Liver (tissue), 9 donors: Measurements from ENCODE around the gene BPIFA2. TPM values are rescaled to one million over a fixed set of nuclear protein-coding genes. Genes with fewer than 3 reads are reported as not detected.

Experiments used
- DNase-seq: peaks from one replicate; pipeline ENCODE4 v3.0.0-alpha.2; 2017; ENCODE audit warnings: low spot score
- H3K27ac ChIP-seq, 2 donors: one replicate each; pipeline ENCODE4 v1.7.0; 2013; ENCODE audit warnings: inconsistent platforms in 2 of 2, low read length in 2 of 2, control low read depth in 1 of 2, low read depth in 1 of 2, mild to moderate bottlenecking in 1 of 2
- H3K27me3 ChIP-seq, 4 donors: one replicate each; pipeline versions ENCODE4 v1.6.1 to v1.7.0; 2013; ENCODE audit warnings: low read length in 3 of 4, inconsistent platforms in 1 of 4, mild to moderate bottlenecking in 1 of 4, moderate library complexity in 1 of 4; ENCODE audit not compliant: control insufficient read depth in 4 of 4, insufficient read depth in 4 of 4
- H3K36me3 ChIP-seq, 4 donors: one replicate each; pipeline versions ENCODE4 v1.6.1 to v1.7.0; 2013; ENCODE audit warnings: low read length in 3 of 4, mild to moderate bottlenecking in 3 of 4, low read depth in 1 of 4, moderate library complexity in 1 of 4; ENCODE audit not compliant: control insufficient read depth in 4 of 4, insufficient read depth in 3 of 4
- H3K4me1 ChIP-seq, 4 donors: one replicate each; pipeline versions ENCODE4 v1.6.1 to v1.7.0; 2013; ENCODE audit warnings: low read length in 3 of 4, mild to moderate bottlenecking in 3 of 4, moderate library complexity in 1 of 4; ENCODE audit not compliant: control insufficient read depth in 4 of 4, insufficient read depth in 4 of 4
- H3K4me3 ChIP-seq, 3 donors: one replicate each; pipeline versions ENCODE4 v1.6.1 to v1.7.0; 2013; ENCODE audit warnings: low read length in 3 of 3, control low read depth in 1 of 3, low read depth in 1 of 3, mild to moderate bottlenecking in 1 of 3
- H3K9ac ChIP-seq, 2 donors: one replicate each; pipeline ENCODE4 v1.7.0; 2013; ENCODE audit warnings: low read length in 2 of 2, mild to moderate bottlenecking in 2 of 2, moderate library complexity in 2 of 2, control low read depth in 1 of 2, low read depth in 1 of 2
- H3K9me3 ChIP-seq, 4 donors: one replicate each; pipeline versions ENCODE4 v1.6.1 to v1.7.0; 2013; ENCODE audit warnings: low read length in 3 of 4; ENCODE audit not compliant: control insufficient read depth in 4 of 4
- ATF3 ChIP-seq: IDR thresholded peaks from 2 replicates; pipeline ENCODE4 v1.6.1; 2016; ENCODE audit warnings: antibody characterized with exemption
- CTCF ChIP-seq: fragments of 150-350 bp; IDR thresholded peaks from 2 replicates; pipeline ENCODE4 v1.5.1; 2017; ENCODE audit warnings: improper control_type of control experiment, low read depth, low read length; ENCODE audit not compliant: missing input control
- HNF4A ChIP-seq, 2 donors: conservative IDR thresholded peaks; 2 replicates each; pipeline ENCODE4 v1.6.1; 2016; ENCODE audit warnings: antibody characterized with exemption in 2 of 2, mild to moderate bottlenecking in 2 of 2
- HNF4G ChIP-seq: IDR thresholded peaks from 2 replicates; pipeline ENCODE4 v1.6.1; 2016; ENCODE audit warnings: antibody characterized with exemption
- NR2F2 ChIP-seq: IDR thresholded peaks from 2 replicates; pipeline ENCODE4 v1.6.1; 2016; ENCODE audit warnings: antibody characterized with exemption
- RAD21 ChIP-seq, 2 donors: IDR thresholded peaks; 2 replicates each; pipeline ENCODE4 v1.6.1; 2016; ENCODE audit warnings: antibody characterized with exemption in 2 of 2, mild to moderate bottlenecking in 2 of 2
- REST ChIP-seq: IDR thresholded peaks from 2 replicates; pipeline ENCODE4 v1.6.1; 2016; ENCODE audit warnings: antibody characterized with exemption, mild to moderate bottlenecking
- RXRA ChIP-seq, 2 donors: IDR thresholded peaks; 2 replicates each; pipeline ENCODE4 v1.6.1; 2017 to 2018; ENCODE audit warnings: antibody characterized with exemption in 2 of 2, mild to moderate bottlenecking in 1 of 2
- SP1 ChIP-seq: IDR thresholded peaks from 2 replicates; pipeline ENCODE4 v1.6.1; 2018; ENCODE audit warnings: antibody characterized with exemption, mild to moderate bottlenecking
- TAF1 ChIP-seq: conservative IDR thresholded peaks from 2 replicates; pipeline ENCODE4 v1.6.1; 2016; ENCODE audit warnings: antibody characterized with exemption, mild to moderate bottlenecking
- ZBTB33 ChIP-seq: IDR thresholded peaks from 2 replicates; pipeline ENCODE4 v1.6.1; 2016; ENCODE audit warnings: antibody characterized with exemption
- WGBS: extraction: QIAGEN DNeasy Blood & Tissue Kit; methylation state at CpG from one replicate; pipeline ENCODE4 v1.1.7; 2013; 5-methylcytosine and 5-hydroxymethylcytosine counted together
- polyA plus RNA-seq, 2 donors: library from polyadenylated mRNA; stranded (reverse) in 1 of 2; unstranded in 1 of 2; fragments of 200-250 nt in 1 of 2; fragments of >200 nt in 1 of 2; fragmentation: Nextera tagmentation in 1 of 2; extraction: Ambion mirVana in 1 of 2; gene quantifications; one replicate each; pipeline versions ENCODE4 v1.2.1 to v1.2.3, GENCODE V29; 2013 to 2015
- total RNA-seq, 2 donors: library from RNA; depleted of rRNA; stranded (reverse); fragments of >200 nt; gene quantifications; one replicate each; pipeline ENCODE4 v1.2.3, GENCODE V29; 2014
- donor health status: healthy.
- donor health status: healthy.
- donor health status: healthy.
- donor health status: healthy.
- donor health status: healthy.

BPIFA2 gene
- total and polyA plus RNA-seq, 4 donors: not detected

- no peak for TF ChIP-seq ZBTB33
- no peak for TF ChIP-seq NR2F2
- no peak for TF ChIP-seq HNF4G
- TF ChIP-seq RAD21 (IDR thresholded peaks at IDR 0.05): no peak
- no peak for TF ChIP-seq ATF3
- TF ChIP-seq HNF4A (conservative IDR thresholded peaks at IDR 0.05): no peak
- TF ChIP-seq SP1: no peak
- no peak for TF ChIP-seq TAF1
These were observed 1.3 kb upstream of the BPIFA2 start (continued) for GRCh38 chr20:33166533-33167113.

- Histone ChIP-seq H3K9ac (no peak overlapping the region), H3K4me1 (no peaks in the 10 kb centered on the region), H3K4me3 (no peak overlapping the region), H3K27ac (no peak overlapping the region), H3K36me3 (no peaks in the 10 kb centered on the region), H3K27me3 (no peaks in the 10 kb centered on the region), H3K9me3 (peaks cover 3 to 15% (median 6%) of the 10 kb centered on the region in 4 donors)
- DNase-seq: no peak
- TF ChIP-seq CTCF: peak; percentile 10
- no peak for TF ChIP-seq ZBTB33
- 51% methylated on average over 8 of the region's 8 CpGs for WGBS
These were observed 1.3 kb downstream of the BPIFA2 start for GRCh38 chr20:33169176-33169794.

GRCh38 chr20:33172781-33173180, 4.8 kb downstream of the BPIFA2 start:
- Histone ChIP-seq H3K4me1 (no peaks in the 10 kb centered on the region), H3K9me3 (peaks cover 3 to 15% (median 6%) of the 10 kb centered on the region in 4 donors), H3K27me3 (no peaks in the 10 kb centered on the region), H3K27ac (no peak overlapping the region), H3K36me3 (no peaks in the 10 kb centered on the region), H3K9ac (no peak overlapping the region), H3K4me3 (no peak overlapping the region)
- TF ChIP-seq RXRA (IDR thresholded peaks at IDR 0.05) (no peak), REST (no peak), NR2F2 (no peak)
- DNase-seq: no peak
- 70% methylated on average over 7 of the region's 7 CpGs for WGBS
